Inferior parietal cortex (tissue), 1 donor: Measurements from ENCODE around the gene ZSWIM4.

ENCODE experiments used
- DNase-seq: peaks from one replicate; pipeline ENCODE4 v3.0.0-alpha.2; 2016; ENCODE audit errors: extremely low spot score

ZSWIM4 gene

GRCh38 chr19:13872695-13873389 is 77.6 kb downstream of the ZSWIM4 start:
- DNase-seq = no peak

GRCh38 chr19:13873834-13874515 is 78.7 kb downstream of the ZSWIM4 start:
- DNase-seq = no peak

GRCh38 chr19:13875824-13876223 is 80.6 kb downstream of the ZSWIM4 start:
- no peak for DNase-seq

- DNase-seq = no peak
Observed at GRCh38 chr19:13876834-13877233, 81.6 kb downstream of the ZSWIM4 start, which contains the start of gene NANOS3. NANOS3 (plus strand) TSS chr19:13877134; CDS start chr19:13877249, 115 bp downstream.

- DNase-seq = no peak
Observed at GRCh38 chr19:13877303-13877702, 82.1 kb downstream of the ZSWIM4 start.

- DNase-seq = peak; percentile 94
Observed at GRCh38 chr19:13880059-13881043, 85.1 kb downstream of the ZSWIM4 start.

GRCh38 chr19:13881251-13881691 is 86.0 kb downstream of the ZSWIM4 start:
- no peak for DNase-seq
